GM19455 (cell line): ENCODE data around the gene COLEC12.
"Not testable (repeated sequence)": the region's sequence is repeated elsewhere in the genome, so short reads cannot be mapped to it uniquely, and the experiment has no call there.

ENCODE experiments used
- ATAC-seq: cut with Tn5 transposase; IDR thresholded peaks from one replicate; pipeline ENCODE4 v1.9.1; 2021; ENCODE audit not compliant: unreplicated experiment

COLEC12 gene

GRCh38 chr18:415617-416612 is 84.6 kb downstream of the COLEC12 start:
- ATAC-seq, result no peak

- ATAC-seq, result no peak
Observed at GRCh38 chr18:415047-415446, 85.5 kb downstream of the COLEC12 start.

DNA sequence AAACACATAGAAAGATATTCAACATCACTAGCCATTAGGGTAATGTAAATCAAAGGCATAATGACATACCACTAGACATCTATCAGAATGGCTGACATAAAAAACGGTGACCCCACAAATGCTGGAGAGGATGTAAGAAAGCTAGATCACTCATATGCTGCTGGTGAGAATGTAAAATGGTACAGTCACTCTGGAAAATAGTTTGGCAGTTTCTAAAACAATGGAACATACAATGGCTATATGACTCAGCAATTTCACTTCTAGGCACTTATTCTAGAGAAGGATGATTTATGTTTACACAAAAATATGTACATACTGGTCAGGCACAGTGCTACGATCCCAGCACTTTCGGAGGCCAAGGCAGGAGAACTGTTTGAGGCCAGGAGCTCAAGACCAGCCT is 87.3 kb downstream of the COLEC12 start:
- ATAC-seq, result no peak

DNA sequence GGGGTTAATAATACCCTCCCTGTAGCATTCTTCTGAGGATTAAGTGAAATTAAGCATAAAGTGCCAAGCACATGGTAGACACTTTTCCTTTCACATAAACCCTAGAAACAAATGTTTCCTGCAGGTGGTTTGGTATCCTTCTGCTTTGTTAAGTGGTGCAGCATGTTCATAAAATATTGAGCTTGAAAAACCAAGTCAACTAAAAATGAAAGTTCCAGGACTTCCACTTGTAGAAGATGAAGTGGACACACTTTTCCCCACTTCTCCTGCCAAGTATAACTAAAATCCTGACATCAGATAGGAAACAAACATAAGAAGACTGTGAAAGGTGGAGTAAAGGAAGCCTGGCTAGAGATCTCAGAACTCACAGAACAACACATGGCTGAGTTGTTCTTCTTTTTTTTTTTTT is 90.5 kb downstream of the COLEC12 start:
- no peak for ATAC-seq

GRCh38 chr18:408367-408766 is 92.1 kb downstream of the COLEC12 start:
- ATAC-seq, result no peak

DNA sequence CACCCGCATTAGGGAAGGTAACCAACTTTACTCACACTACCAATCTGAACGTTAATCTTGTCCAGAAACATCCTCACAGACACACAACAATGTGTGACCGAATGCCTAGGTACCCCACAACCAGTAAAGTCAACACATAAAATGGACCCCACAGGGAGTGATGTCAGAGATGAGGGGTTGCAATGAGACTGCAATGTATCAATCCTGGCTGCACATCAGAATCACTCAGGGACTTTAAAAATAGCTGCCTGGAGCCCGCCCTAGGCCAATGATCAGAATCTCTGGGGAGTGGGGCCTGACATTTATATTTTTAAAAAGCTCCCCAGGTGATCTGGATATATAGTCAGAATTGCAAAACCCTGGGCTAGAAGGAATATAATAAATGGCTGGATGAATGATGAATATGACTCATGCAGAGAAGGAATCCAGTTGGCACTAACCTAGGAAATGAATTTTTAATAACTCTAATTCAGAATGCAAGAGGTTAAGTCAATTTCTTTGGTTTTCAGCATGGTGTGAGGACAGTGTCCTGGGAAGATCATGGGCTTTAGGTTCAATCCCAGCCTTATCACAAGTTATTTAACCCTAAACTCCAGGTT is 92.8 kb downstream of the COLEC12 start:
- ATAC-seq, result no peak

GRCh38 chr18:407191-407590 is 93.3 kb downstream of the COLEC12 start:
- no peak for ATAC-seq

DNA sequence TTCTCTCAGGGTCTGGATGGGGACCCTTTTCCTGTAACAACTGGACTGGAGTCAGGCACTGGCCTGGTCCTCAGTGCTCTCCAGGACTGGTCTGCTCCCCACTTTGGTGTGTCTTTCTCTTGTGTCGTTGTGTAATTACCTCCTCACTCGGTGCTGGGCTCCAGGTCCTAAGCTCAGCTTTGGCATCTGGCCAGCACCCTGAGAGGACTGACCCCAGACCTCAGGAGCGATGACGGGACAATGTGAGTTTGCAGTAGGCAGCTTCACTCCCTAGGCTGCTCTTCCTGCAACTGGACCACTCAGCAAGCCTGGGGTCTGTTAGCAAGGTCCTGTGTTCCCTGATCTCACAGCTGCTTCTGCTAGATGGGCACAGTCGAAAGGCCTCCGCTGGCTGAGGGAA is 93.8 kb downstream of the COLEC12 start:
- no peak for ATAC-seq

DNA sequence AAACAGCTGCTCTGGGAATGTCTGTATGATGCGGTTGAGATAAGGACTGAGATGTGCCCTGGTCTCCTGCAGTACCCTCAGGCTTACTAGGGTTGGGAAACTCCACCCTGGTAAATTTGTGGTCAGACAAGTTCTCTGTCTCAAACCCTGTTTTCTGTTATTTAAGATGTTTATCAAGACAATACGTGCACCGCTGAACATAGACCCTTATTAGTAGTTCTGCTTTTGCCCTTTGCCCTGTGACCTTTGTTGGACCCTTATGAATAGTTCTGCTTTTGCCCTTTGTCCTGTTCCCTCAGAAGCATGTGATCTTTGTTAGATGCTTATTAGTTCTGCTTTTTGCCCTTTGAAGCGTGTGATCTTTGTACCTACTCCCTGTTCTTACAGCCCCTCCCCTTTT is 95.5 kb downstream of the COLEC12 start:
- ATAC-seq, result not testable (repeated sequence)

DNA sequence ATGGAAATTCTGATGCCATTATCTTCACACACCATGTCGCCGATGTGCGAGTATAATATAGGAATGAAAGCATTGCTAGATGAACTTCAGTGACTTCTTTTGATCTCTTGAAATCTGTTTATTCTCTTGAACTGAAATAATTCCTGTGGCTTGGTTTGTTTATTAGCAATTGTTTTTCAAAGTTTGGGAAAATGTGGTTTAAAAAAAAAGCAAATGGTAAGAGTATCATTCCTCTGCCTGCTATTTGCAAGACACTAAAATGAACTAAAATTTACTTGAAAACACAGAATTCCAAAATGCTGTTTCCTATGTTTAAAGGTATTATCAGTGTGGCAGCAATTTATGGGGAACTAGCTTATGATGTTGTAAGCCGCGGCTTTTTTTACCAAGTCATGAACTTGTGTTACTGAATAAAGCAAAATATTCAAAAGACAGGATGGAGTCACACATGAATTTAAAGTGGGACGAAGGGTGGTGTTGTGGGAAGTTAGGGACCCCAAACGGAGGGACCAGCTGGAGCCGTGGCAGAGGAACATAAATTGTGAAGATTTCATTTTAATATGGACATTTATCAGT is 96.4 kb downstream of the COLEC12 start:
- no peak for ATAC-seq

DNA sequence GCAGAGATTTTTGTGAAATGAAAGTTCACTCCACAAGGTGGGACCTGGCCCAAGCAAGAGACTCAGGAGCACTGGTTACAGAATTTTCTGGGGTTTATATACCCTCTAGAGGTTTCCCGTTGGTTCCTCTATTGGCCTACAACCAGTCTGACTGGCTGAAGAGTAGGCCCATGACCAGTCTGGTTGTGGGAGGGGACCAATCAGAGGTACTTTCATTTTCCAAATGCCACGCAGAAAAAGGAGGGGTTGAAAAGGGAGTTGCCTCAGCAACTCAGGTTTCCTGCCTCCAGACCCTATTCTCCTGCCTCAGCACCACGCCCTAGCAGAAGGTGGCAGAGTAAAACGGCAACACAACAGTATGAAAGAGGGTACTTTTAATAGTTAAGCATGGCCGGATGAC is 98.4 kb downstream of the COLEC12 start:
- ATAC-seq, result no peak

GRCh38 chr18:400456-400855 is 100.0 kb downstream of the COLEC12 start:
- no peak for ATAC-seq

DNA sequence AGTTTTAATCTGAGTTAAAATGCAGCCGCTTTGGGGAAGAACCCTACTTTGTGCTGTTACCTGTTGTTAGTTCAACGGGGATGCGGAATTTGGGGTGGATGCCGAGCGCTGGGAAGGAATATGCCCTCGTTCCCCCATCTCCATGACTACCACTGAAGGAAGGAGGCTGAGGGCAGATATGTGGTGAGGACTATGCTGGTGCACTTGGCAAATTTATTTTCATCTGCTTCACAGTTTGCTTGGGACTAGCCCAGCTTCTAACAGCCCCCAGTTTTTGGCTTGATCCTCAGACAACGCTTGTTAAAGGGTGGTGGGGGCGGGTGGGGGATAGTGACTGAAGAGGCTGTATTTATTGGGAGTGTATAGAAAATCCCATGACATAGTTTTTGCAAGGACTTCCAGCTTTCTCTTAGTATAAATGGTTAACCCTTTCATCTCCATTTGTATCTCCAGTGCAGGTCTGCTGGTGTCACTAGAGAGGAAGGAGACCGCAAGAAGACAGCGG is 100.8 kb downstream of the COLEC12 start:
- ATAC-seq, result no peak

- no peak for ATAC-seq
Observed at GRCh38 chr18:398935-399630, 101.4 kb downstream of the COLEC12 start.

DNA sequence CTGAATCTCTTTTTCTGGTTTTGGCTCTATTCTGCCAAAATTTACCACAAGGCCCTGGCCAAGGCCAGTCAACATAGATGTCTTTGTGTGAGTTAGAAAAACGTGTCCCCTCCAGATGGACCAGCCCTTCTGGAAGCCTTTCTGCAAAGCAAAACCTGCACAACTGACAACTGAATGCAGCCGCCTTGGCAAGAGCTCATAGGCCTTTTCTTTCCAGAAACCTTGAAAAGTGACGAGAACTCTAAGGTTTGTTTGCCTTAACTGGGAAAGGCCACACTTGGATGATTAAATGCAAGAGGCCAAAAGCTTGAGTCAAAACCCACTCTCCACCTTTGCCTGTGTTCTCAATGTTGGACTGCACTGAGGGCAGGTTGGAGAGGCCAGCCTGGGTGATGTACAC is 103.9 kb downstream of the COLEC12 start:
- no peak for ATAC-seq

DNA sequence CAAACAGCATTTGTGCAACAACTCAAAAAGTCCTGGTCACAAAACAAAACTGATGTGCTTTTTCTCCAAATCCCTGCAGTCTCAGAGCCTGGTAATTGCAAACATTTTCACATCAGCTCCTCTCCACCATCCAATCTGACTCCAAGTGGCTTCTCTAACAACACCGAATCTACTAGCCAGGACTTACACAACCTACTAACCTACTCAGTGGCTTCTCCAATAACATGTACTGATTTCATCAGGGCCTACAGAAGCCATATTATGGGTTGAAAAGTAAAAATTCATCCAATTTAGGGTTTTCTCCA is 104.3 kb downstream of the COLEC12 start:
- ATAC-seq, result no peak

- ATAC-seq, result no peak
Observed at GRCh38 chr18:395456-396250, 104.8 kb downstream of the COLEC12 start.

GRCh38 chr18:394987-395362 is 105.5 kb downstream of the COLEC12 start:
- no peak for ATAC-seq

DNA sequence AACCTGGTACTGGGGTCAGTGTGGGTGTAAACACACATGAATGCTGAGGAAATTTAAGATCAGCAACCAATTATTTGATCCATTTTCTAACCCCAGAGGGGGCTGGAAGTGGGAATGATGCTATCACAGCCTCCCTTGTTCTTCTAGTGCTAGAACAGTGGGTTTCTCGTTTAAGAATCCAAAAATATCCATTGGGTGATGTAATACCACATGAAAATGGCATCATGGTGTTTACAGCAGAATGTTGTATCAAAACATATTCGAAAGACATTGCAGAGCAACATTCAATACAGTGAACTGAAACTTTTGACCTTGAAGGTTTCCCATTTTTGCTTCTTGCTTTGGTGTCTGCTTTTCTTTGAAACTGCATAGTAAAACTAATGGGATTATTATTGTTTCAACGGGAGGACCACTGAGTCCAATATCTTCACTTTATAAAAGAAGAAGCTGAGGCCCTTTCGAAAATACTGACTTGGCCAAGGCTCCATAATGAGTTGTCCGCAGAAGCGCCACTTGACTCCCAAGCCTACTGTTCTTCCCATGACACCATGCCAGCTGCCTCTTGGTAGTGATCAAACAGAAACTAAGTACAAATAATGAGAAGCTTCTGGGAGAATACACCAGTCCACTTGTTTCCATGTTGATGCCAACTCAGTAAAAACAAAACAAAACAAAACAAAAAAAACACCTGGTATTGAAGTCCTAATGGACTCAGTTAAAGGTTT is 106.1 kb downstream of the COLEC12 start:
- no peak for ATAC-seq

GRCh38 chr18:393574-393957 is 106.9 kb downstream of the COLEC12 start:
- ATAC-seq, result no peak
